K562 (cell line): Measurements from ENCODE around the gene CHPF2. TPM values are rescaled to one million over a fixed set of nuclear protein-coding genes. Genes with fewer than 3 reads are reported as not detected.

Source experiments
- CBFA2T2 ChIP-seq: fragments of 450-650 bp; conservative IDR thresholded peaks from 2 replicates; pipeline ENCODE4 v1.6.1; 2017; ENCODE audit warnings: mild to moderate bottlenecking
- CEBPG ChIP-seq, 3 experiments: fragments of 200-800 bp in 1 of 3; sonication (Bioruptor generic) in 1 of 3; sonication (generic) in 1 of 3; formaldehyde crosslinking in 1 of 3; IDR thresholded peaks in 2 of 3; conservative IDR thresholded peaks in 1 of 3; 2 replicates each; pipeline versions ENCODE4 v1.6.1 to v1.8.0; 2016 to 2022; ENCODE audit warnings: missing compliant biosample characterization in 2 of 3, missing genetic modification characterization in 2 of 3, mild to moderate bottlenecking in 1 of 3, missing genetic modification reagents in 1 of 3
- EP400 ChIP-seq: fragments of 450-650 bp; IDR thresholded peaks from 2 replicates; pipeline ENCODE4 v1.6.1; 2017; ENCODE audit warnings: antibody characterized with exemption, mild to moderate bottlenecking, moderate library complexity
- ETV6 ChIP-seq, 3 experiments: fragments of 150-350 bp in 1 of 3; sonication (generic) in 1 of 3; formaldehyde crosslinking in 1 of 3; IDR thresholded peaks; 2 replicates each; pipeline versions ENCODE4 v1.6.1 to v1.8.0; 2014 to 2022; ENCODE audit warnings: borderline replicate concordance in 2 of 3, low read depth in 2 of 3, antibody characterized with exemption in 1 of 3, low read length in 1 of 3, mild to moderate bottlenecking in 1 of 3, missing genetic modification reagents in 1 of 3
- KLF1 ChIP-seq: fragments of 450-650 bp; IDR thresholded peaks from 2 replicates; pipeline ENCODE4 v1.6.1; 2016; ENCODE audit warnings: missing genetic modification characterization, missing compliant biosample characterization
- NCOA2 ChIP-seq, 2 experiments: fragments of 450-650 bp; IDR thresholded peaks; 2 replicates each; pipeline ENCODE4 v1.6.1; 2018; ENCODE audit warnings: mild to moderate bottlenecking in 2 of 2, moderate library complexity in 1 of 2; ENCODE audit not compliant: partially characterized antibody in 2 of 2
- NCOA4 ChIP-seq: fragments of 450-650 bp; IDR thresholded peaks from 2 replicates; pipeline ENCODE4 v1.6.1; 2018; ENCODE audit warnings: mild to moderate bottlenecking; ENCODE audit not compliant: partially characterized antibody
- PHF20 ChIP-seq: fragments of 450-650 bp; IDR thresholded peaks from 2 replicates; pipeline ENCODE4 v1.6.1; 2018; ENCODE audit not compliant: partially characterized antibody
- SREBF1 ChIP-seq: fragments of 150-350 bp; IDR thresholded peaks from 2 replicates; pipeline ENCODE4 v1.6.1; 2014; ENCODE audit warnings: antibody characterized with exemption, low read depth, low read length, borderline replicate concordance
- SRF ChIP-seq, 2 experiments: fragments of 250-450, 450-650 bp in 1 of 2; sonication (Bioruptor Pico) in 1 of 2; sonication (generic) in 1 of 2; formaldehyde crosslinking; IDR thresholded peaks; 2 replicates each; pipeline versions ENCODE4 v1.5.0 to v1.5.1; 2020 to 2022; ENCODE audit warnings: mild to moderate bottlenecking in 1 of 2, missing genetic modification reagents in 1 of 2
- STAG1 ChIP-seq: sonication (generic); formaldehyde crosslinking; IDR thresholded peaks from 2 replicates; pipeline ENCODE4 v1.5.0; 2020; ENCODE audit warnings: missing genetic modification reagents, borderline replicate concordance
- ZFP1 ChIP-seq: fragments of 450-650 bp; formaldehyde crosslinking; IDR thresholded peaks from 2 replicates; pipeline ENCODE4 v1.4.0; 2020; ENCODE audit warnings: mild to moderate bottlenecking, mixed read lengths
- ZFP30 ChIP-seq: fragments of 250-450 bp; sonication (Bioruptor Pico); IDR thresholded peaks from 2 replicates; pipeline ENCODE4 v1.8.0; 2022; ENCODE audit warnings: moderate library complexity, mild to moderate bottlenecking, inconsistent platforms, borderline replicate concordance
- ZFPM2 ChIP-seq: fragments of 250-450 bp; sonication (Bioruptor Pico); IDR thresholded peaks from 2 replicates; pipeline ENCODE4 v1.5.1; 2022; ENCODE audit warnings: mild to moderate bottlenecking
- ZNF143 ChIP-seq: sonication (generic); formaldehyde crosslinking; IDR thresholded peaks from 2 replicates; pipeline ENCODE4 v1.9.0; 2022; ENCODE audit warnings: mild to moderate bottlenecking, missing genetic modification reagents
- ZNF639 ChIP-seq, 2 experiments: fragments of 200-800 bp in 1 of 2; sonication (Bioruptor generic) in 1 of 2; sonication (generic) in 1 of 2; formaldehyde crosslinking in 1 of 2; IDR thresholded peaks in 1 of 2; conservative IDR thresholded peaks in 1 of 2; 2 replicates each; pipeline versions ENCODE4 v1.5.0 to v1.6.1; 2016 to 2020; ENCODE audit warnings: missing compliant biosample characterization in 1 of 2, missing genetic modification characterization in 1 of 2, missing genetic modification reagents in 1 of 2
- polyA plus RNA-seq, 8 experiments: library from polyadenylated mRNA; depleted of rRNA in 4 of 8; stranded (reverse) in 5 of 8; unstranded in 3 of 8; fragments of >200 nt; fragmentation: Nextera tagmentation in 2 of 8; fragmentation: Illumina TruSeq in 1 of 8; extraction: Ambion mirVana in 2 of 8; extraction: Trizol in 1 of 8; gene quantifications; 2 replicates each; pipeline versions ENCODE4 v1.2.1 to v1.2.3, GENCODE V29; 2011 to 2014; ENCODE audit warnings: inconsistent platforms in 1 of 8, missing spikeins in 1 of 8
- total RNA-seq, 7 experiments: library from RNA; depleted of rRNA in 6 of 7; stranded (reverse); fragments of >200 nt in 6 of 7; fragmentation: Illumina TruSeq in 2 of 7; extraction: Trizol in 2 of 7; gene quantifications; 2 replicates each; pipeline versions ENCODE4 v1.2.1 to v1.2.3, GENCODE V29; 2011 to 2021; ENCODE audit warnings: low replicate concordance in 1 of 7
- TF ChIP-seq, protein P1 (sequence below): fragments of 250-450 bp; sonication (Bioruptor Pico); IDR thresholded peaks from 2 replicates; pipeline ENCODE4 v1.5.0; 2021; ENCODE audit warnings: mild to moderate bottlenecking, borderline replicate concordance
- TF ChIP-seq, protein P2 (sequence below): fragments of 250-450 bp; sonication (Bioruptor Pico); IDR thresholded peaks from 2 replicates; pipeline ENCODE4 v1.4.0; 2020; ENCODE audit warnings: mild to moderate bottlenecking, moderate library complexity
- TF ChIP-seq, protein P3 (sequence below): fragments of 450-650 bp; formaldehyde crosslinking; IDR thresholded peaks from 2 replicates; pipeline ENCODE4 v1.4.0; 2020; ENCODE audit warnings: mild to moderate bottlenecking, moderate library complexity

Gene CHPF2
- total and polyA plus RNA-seq, 9 of the 15 experiments (the other 6 are each of a cell fraction or from before 2014, with no cell fraction given), result 0.08 to 32.8 (median 10.5) TPM

DNA sequence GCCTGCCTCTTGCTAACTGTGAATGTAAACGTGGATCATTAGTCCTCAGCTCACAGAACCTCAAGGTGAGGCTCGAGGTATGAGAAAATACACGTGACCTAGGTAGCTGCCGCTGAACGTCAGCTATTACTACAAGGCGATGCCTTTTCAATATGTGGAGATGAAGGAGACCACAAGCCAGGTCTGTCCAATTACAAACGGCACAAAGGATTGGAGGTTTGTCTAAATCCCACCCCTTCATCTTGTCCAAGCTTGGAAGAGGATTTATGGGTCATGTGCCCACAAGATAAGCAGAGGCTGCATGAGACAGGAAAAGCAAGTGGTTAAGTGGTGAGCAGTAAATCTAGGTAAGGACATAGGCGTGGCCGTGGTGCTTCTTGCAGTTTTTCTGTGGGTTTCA is 25.4 kb upstream of the CHPF2 start (continued):
- TF ChIP-seq SRF (CRISPR knock-in tag; IDR thresholded peaks at IDR 0.05) (no peak), KLF1 (tag) (no peak), CBFA2T2 (peak; percentile 80), CEBPG (CRISPR knock-in tag; IDR thresholded peaks at IDR 0.05) (no peak), CEBPG (tag; conservative IDR thresholded peaks at IDR 0.05 in 1 of 2, IDR thresholded peaks at IDR 0.05 in 1 of 2) (no peak), SREBF1 (no peak), ZNF639 (CRISPR knock-in tag; conservative IDR thresholded peaks at IDR 0.05 in 1 of 2, IDR thresholded peaks at IDR 0.05 in 1 of 2) (no peak), PHF20 (peak; percentile 28), ETV6 (IDR thresholded peaks at IDR 0.05; ENCODE audit: borderline replicate concordance in 1 of 2, low read depth in 2 of 2, low read length in 1 of 2) (no peak), ETV6 (CRISPR knock-in tag; IDR thresholded peaks at IDR 0.05; ENCODE audit: borderline replicate concordance) (no peak), NCOA2 (IDR thresholded peaks at IDR 0.05; ENCODE audit: partially characterized antibody in 2 of 2) (no peak), STAG1 (CRISPR knock-in tag) (no peak), NCOA4 (no peak), EP400 (no peak), ZFP30 (no peak), ZFPM2 (no peak), ZNF143 (CRISPR knock-in tag) (no peak), ZFP1 (CRISPR knock-in tag) (no peak)
- TF ChIP-seq, protein P1, sequence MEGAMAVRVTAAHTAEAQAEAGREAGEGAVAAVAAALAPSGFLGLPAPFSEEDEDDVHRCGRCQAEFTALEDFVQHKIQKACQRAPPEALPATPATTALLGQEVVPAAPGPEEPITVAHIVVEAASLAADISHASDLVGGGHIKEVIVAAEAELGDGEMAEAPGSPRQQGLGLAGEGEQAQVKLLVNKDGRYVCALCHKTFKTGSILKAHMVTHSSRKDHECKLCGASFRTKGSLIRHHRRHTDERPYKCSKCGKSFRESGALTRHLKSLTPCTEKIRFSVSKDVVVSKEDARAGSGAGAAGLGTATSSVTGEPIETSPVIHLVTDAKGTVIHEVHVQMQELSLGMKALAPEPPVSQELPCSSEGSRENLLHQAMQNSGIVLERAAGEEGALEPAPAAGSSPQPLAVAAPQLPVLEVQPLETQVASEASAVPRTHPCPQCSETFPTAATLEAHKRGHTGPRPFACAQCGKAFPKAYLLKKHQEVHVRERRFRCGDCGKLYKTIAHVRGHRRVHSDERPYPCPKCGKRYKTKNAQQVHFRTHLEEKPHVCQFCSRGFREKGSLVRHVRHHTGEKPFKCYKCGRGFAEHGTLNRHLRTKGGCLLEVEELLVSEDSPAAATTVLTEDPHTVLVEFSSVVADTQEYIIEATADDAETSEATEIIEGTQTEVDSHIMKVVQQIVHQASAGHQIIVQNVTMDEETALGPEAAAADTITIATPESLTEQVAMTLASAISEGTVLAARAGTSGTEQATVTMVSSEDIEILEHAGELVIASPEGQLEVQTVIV (CRISPR knock-in tag), result no peak
- TF ChIP-seq, protein P2, sequence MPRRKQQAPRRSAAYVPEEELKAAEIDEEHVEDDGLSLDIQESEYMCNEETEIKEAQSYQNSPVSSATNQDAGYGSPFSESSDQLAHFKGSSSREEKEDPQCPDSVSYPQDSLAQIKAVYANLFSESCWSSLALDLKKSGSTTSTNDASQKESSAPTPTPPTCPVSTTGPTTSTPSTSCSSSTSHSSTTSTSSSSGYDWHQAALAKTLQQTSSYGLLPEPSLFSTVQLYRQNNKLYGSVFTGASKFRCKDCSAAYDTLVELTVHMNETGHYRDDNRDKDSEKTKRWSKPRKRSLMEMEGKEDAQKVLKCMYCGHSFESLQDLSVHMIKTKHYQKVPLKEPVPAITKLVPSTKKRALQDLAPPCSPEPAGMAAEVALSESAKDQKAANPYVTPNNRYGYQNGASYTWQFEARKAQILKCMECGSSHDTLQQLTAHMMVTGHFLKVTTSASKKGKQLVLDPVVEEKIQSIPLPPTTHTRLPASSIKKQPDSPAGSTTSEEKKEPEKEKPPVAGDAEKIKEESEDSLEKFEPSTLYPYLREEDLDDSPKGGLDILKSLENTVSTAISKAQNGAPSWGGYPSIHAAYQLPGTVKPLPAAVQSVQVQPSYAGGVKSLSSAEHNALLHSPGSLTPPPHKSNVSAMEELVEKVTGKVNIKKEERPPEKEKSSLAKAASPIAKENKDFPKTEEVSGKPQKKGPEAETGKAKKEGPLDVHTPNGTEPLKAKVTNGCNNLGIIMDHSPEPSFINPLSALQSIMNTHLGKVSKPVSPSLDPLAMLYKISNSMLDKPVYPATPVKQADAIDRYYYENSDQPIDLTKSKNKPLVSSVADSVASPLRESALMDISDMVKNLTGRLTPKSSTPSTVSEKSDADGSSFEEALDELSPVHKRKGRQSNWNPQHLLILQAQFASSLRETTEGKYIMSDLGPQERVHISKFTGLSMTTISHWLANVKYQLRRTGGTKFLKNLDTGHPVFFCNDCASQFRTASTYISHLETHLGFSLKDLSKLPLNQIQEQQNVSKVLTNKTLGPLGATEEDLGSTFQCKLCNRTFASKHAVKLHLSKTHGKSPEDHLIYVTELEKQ (CRISPR knock-in tag), result no peak
- TF ChIP-seq, protein P3, sequence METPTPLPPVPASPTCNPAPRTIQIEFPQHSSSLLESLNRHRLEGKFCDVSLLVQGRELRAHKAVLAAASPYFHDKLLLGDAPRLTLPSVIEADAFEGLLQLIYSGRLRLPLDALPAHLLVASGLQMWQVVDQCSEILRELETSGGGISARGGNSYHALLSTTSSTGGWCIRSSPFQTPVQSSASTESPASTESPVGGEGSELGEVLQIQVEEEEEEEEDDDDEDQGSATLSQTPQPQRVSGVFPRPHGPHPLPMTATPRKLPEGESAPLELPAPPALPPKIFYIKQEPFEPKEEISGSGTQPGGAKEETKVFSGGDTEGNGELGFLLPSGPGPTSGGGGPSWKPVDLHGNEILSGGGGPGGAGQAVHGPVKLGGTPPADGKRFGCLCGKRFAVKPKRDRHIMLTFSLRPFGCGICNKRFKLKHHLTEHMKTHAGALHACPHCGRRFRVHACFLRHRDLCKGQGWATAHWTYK, result no peak
